Activated CD4-positive, CD25-positive, alpha-beta regulatory T cell treated with anti-CD3 and anti-CD28 coated beads, Interleukin-2, amount 50 U/mL, for 72 hours (primary cell): ENCODE data around the gene NAA10.

ENCODE experiments used
- DNase-seq: peaks from one replicate; pipeline ENCODE4 v3.0.0; 2021

Gene NAA10

GRCh38 chrX:153906126-153906917, 28.5 kb downstream of the NAA10 start:
- DNase-seq: no peak

- DNase-seq: no peak
These were observed 29.2 kb downstream of the NAA10 start for GRCh38 chrX:153905481-153906095.

- DNase-seq: no peak
These were observed 30.6 kb downstream of the NAA10 start, which contains the start of gene AVPR2 for GRCh38 chrX:153903991-153904957. AVPR2 (plus strand) TSS chrX:153904673; CDS start chrX:153905146, 473 bp downstream.

GRCh38 chrX:153903238-153903980, 31.4 kb downstream of the NAA10 start:
- no peak for DNase-seq

- DNase-seq: no peak
These were observed 32.5 kb downstream of the NAA10 start for GRCh38 chrX:153902385-153902784.

- DNase-seq: no peak
These were observed 33.1 kb downstream of the NAA10 start for GRCh38 chrX:153901753-153902140.

- no peak for DNase-seq
These were observed 33.7 kb downstream of the NAA10 start for GRCh38 chrX:153900831-153901752.

- DNase-seq: no peak
These were observed 36.9 kb downstream of the NAA10 start for GRCh38 chrX:153897899-153898298.

- no peak for DNase-seq
These were observed 45.7 kb downstream of the NAA10 start for GRCh38 chrX:153889123-153889522.

GRCh38 chrX:153888344-153888743, 46.5 kb downstream of the NAA10 start:
- DNase-seq: no peak

GRCh38 chrX:153887385-153887784, 47.5 kb downstream of the NAA10 start:
- DNase-seq: no peak

GRCh38 chrX:153886915-153887314, 47.9 kb downstream of the NAA10 start:
- DNase-seq: no peak

GRCh38 chrX:153885968-153886903, 48.6 kb downstream of the NAA10 start, which contains the start of gene L1CAM:
L1CAM (minus strand) TSS chrX:153886173; CDS start chrX:153875836, 10,337 bp downstream.
- no peak for DNase-seq

GRCh38 chrX:153885208-153885787, 49.5 kb downstream of the NAA10 start:
- no peak for DNase-seq

- no peak for DNase-seq
These were observed 50.2 kb downstream of the NAA10 start for GRCh38 chrX:153884590-153884989.

- no peak for DNase-seq
These were observed 50.7 kb downstream of the NAA10 start for GRCh38 chrX:153884136-153884535.

GRCh38 chrX:153883163-153883843, 51.5 kb downstream of the NAA10 start:
- no peak for DNase-seq

GRCh38 chrX:153882557-153882956, 52.3 kb downstream of the NAA10 start:
- DNase-seq: no peak

GRCh38 chrX:153882086-153882498, 52.7 kb downstream of the NAA10 start:
- DNase-seq: no peak
